Measurements from ENCODE around the gene STKLD1. TPM values are rescaled to one million over a fixed set of nuclear protein-coding genes. Genes with fewer than 3 reads are reported as not detected.

The STKLD1 gene
- total and polyA plus RNA-seq, 9 of the 15 experiments (the other 6 are each of a cell fraction or from before 2014, with no cell fraction given) = 0.10 to 0.65 (median 0.33) TPM; not detected in 2

GRCh38 chr9:133375724-133376654 lies at the start of gene STKLD1, which contains the start of gene SURF4 (continued):
- no peak for TF ChIP-seq DEAF1 (CRISPR knock-in tag; IDR thresholded peaks at IDR 0.05)
- TF ChIP-seq ZNF589 (CRISPR knock-in tag; IDR thresholded peaks at IDR 0.05; ENCODE audit: low read depth) = no peak
- TF ChIP-seq ZNF324 (CRISPR knock-in tag; IDR thresholded peaks at IDR 0.05) = no peak
- TF ChIP-seq ZNF766 (CRISPR knock-in tag; conservative IDR thresholded peaks at IDR 0.05) = no peak
- TF ChIP-seq ZNF780A (CRISPR knock-in tag; IDR thresholded peaks at IDR 0.05) = no peak
- TF ChIP-seq RCOR1 (IDR thresholded peaks at IDR 0.05; ENCODE audit: borderline replicate concordance in 1 of 2, low read depth in 2 of 2, low read length in 2 of 2) = peak in 1 of 2 experiments; percentile 45; a peak in 1 of 4 replicates
- TF ChIP-seq ZNF354B (CRISPR knock-in tag; IDR thresholded peaks at IDR 0.05) = no peak
- no peak for TF ChIP-seq ZNF695 (CRISPR knock-in tag; IDR thresholded peaks at IDR 0.05)
- TF ChIP-seq ZNF311 (CRISPR knock-in tag; IDR thresholded peaks at IDR 0.05) = no peak
- TF ChIP-seq NCOA2 (IDR thresholded peaks at IDR 0.05; ENCODE audit: partially characterized antibody in 2 of 2) = no peak
- no peak for TF ChIP-seq ZNF785 (CRISPR knock-in tag; IDR thresholded peaks at IDR 0.05)
- no peak for TF ChIP-seq TCF7L2 (IDR thresholded peaks at IDR 0.05; ENCODE audit: low read depth, low read length)
- no peak for TF ChIP-seq CGGBP1 (CRISPR knock-in tag; IDR thresholded peaks at IDR 0.05)
- TF ChIP-seq DIDO1 (tag; IDR thresholded peaks at IDR 0.05; ENCODE audit: low read depth) = no peak
- no peak for TF ChIP-seq KAT7 (CRISPR knock-in tag; IDR thresholded peaks at IDR 0.05; ENCODE audit: borderline replicate concordance)
- no peak for TF ChIP-seq NFXL1 (CRISPR knock-in tag; IDR thresholded peaks at IDR 0.05)
- peak; percentile 84 for TF ChIP-seq SNIP1 (IDR thresholded peaks at IDR 0.05; ENCODE audit: low read depth)
- peak; percentile 92 to 98 for TF ChIP-seq E2F6 (IDR thresholded peaks at IDR 0.05; ENCODE audit: borderline replicate concordance in 1 of 2, extremely low read depth in 1 of 2, insufficient read depth in 1 of 2, insufficient read length in 1 of 2, low read depth in 1 of 2, low read length in 1 of 2, poor library complexity in 1 of 2, severe bottlenecking in 1 of 2)
- TF ChIP-seq ZBTB26 (CRISPR knock-in tag; IDR thresholded peaks at IDR 0.05) = no peak
- no peak for TF ChIP-seq ARHGAP35 (IDR thresholded peaks at IDR 0.05; ENCODE audit: partially characterized antibody)
- no peak for TF ChIP-seq ADNP (tag; IDR thresholded peaks at IDR 0.05)
- TF ChIP-seq NELFE (IDR thresholded peaks at IDR 0.05; ENCODE audit: insufficient read depth, insufficient read length) = no peak
- no peak for TF ChIP-seq HNRNPUL1 (IDR thresholded peaks at IDR 0.05; ENCODE audit: low read length)

Measured in K562 (cell line).